ENCODE results near the gene PARD3B. TPM values are rescaled to one million over a fixed set of nuclear protein-coding genes. Genes with fewer than 3 reads are reported as not detected.

PARD3B gene
- total and polyA plus RNA-seq, 2 of the 4 experiments (the other 2 are of a cell fraction) = 3.3 to 15.6 TPM

GRCh38 chr2:204967199-204967960 lies 422.1 kb downstream of the PARD3B start:
- POLR2A ChIA-PET (ENCODE audit: unreplicated experiment) = no interaction called here
- H4K5ac ChIP-seq (ENCODE audit: low read depth, low read length) = no peak overlapping the region
- no peaks in the 10 kb centered on the region for H4K20me1 ChIP-seq (ENCODE audit: insufficient read depth, low read length)
- peaks cover 0 to 11% of the 10 kb centered on the region in 2 experiments; a peak in 2 of 4 replicates for H3K79me1 ChIP-seq (ENCODE audit: low read depth in 1 of 2, low read length in 2 of 2)
- H2AK5ac ChIP-seq (ENCODE audit: low read depth, low read length) = no peak overlapping the region
- no peak overlapping the region for H3K14ac ChIP-seq (replicated peaks; ENCODE audit: low read depth, low read length)
- no peak overlapping the region for H2AK9ac ChIP-seq (replicated peaks; ENCODE audit: low read depth, low read length, poor library complexity)
- H3K18ac ChIP-seq (ENCODE audit: low read depth, low read length) = no peak overlapping the region
- no peak for ATAC-seq (ENCODE audit: low read depth)
- DNase-seq = no peak
- H3K27me3 ChIP-seq (ENCODE audit: control insufficient read depth, insufficient read depth, low read length) = no peaks in the 10 kb centered on the region
- peaks cover 2% of the 10 kb centered on the region; the same call in 1 of the 2 replicates for H3K36me3 ChIP-seq (ENCODE audit: control insufficient read depth, insufficient read depth, low read length)
- no peak overlapping the region for H2BK120ac ChIP-seq (ENCODE audit: low read depth, low read length)
- no peak overlapping the region for H2BK15ac ChIP-seq (ENCODE audit: low read depth, low read length)
- no peak overlapping the region for H4K8ac ChIP-seq (ENCODE audit: low read depth in 2 of 2, low read length in 2 of 2)
- WGBS, 2 experiments (ENCODE audit: extremely low coverage in 2 of 2, insufficient read length in 1 of 2) = 17% methylated on average over 1 of the region's 7 CpGs; no CpG with 5 or more reads in 1 of the 2 experiments
- no peak overlapping the region for H3K23ac ChIP-seq (ENCODE audit: low read depth, low read length)
- H3K4me1 ChIP-seq (ENCODE audit: control insufficient read depth, insufficient read depth, low read length) = peaks cover 2% of the 10 kb centered on the region; the same call in 1 of the 2 replicates
- intact Hi-C loops (cut with micrococcal nuclease) (no loop called here), dilution Hi-C loops (cut with HindIII; ENCODE audit: low sequenced_read_pairs, unreplicated experiment) (no loop called here), in situ Hi-C loops (cut with MboI; ENCODE audit: low sequenced_read_pairs) (no loop called here)
- no peak overlapping the region for H3K4ac ChIP-seq (ENCODE audit: low read depth, low read length)
- no peaks in the 10 kb centered on the region for H3K9me3 ChIP-seq (ENCODE audit: control insufficient read depth, insufficient read depth, low read length)
- no peak overlapping the region for H3K9ac ChIP-seq (ENCODE audit: low read depth, low read length)
- H4K91ac ChIP-seq (ENCODE audit: insufficient read depth, low read depth, low read length) = no peak overlapping the region
- no peak overlapping the region for H3K4me2 ChIP-seq (ENCODE audit: low read depth, low read length)
- H2BK5ac ChIP-seq (ENCODE audit: low read depth, low read length, poor library complexity, severe bottlenecking) = no peak overlapping the region
- H3K27ac ChIP-seq (ENCODE audit: insufficient read depth, low read length) = no peak overlapping the region
- no peak overlapping the region for H2AFZ ChIP-seq (replicated peaks; ENCODE audit: low read length, poor library complexity)
- H3K9me1 ChIP-seq (ENCODE audit: insufficient read depth, low read length) = peaks cover 3% of the 10 kb centered on the region; the same call in 1 of the 2 replicates
- H3K4me3 ChIP-seq (ENCODE audit: insufficient read depth, low read depth, low read length) = no peak overlapping the region
- CTCF ChIA-PET = no interaction called here
- H3K56ac ChIP-seq (ENCODE audit: extremely low read depth, insufficient read depth, low read length) = no peak overlapping the region
- no peak for TF ChIP-seq CEBPB (IDR thresholded peaks at IDR 0.05; ENCODE audit: low read depth, low read length)
- no peak for TF ChIP-seq RAD21 (IDR thresholded peaks at IDR 0.05; ENCODE audit: low read length)
- no peak for TF ChIP-seq BHLHE40 (IDR thresholded peaks at IDR 0.05; ENCODE audit: low read depth, low read length)
- no peak for TF ChIP-seq MXI1 (IDR thresholded peaks at IDR 0.05; ENCODE audit: borderline replicate concordance, low read depth, low read length)
- no peak for TF ChIP-seq USF2 (IDR thresholded peaks at IDR 0.05; ENCODE audit: low read depth, low read length)
- BruUV-seq (replicated peaks) = no TSS peak
- no peak overlapping the region for H2BK20ac ChIP-seq (ENCODE audit: low read depth, low read length)
